NCI-H128 (cell line): ENCODE data around the gene WAS.
"Not testable (repeated sequence)": the region's sequence is repeated elsewhere in the genome, so short reads cannot be mapped to it uniquely, and the experiment has no call there.

ENCODE experiments used
- DNase-seq: peaks from one replicate; lab custom pipeline; 2025; ENCODE audit not compliant: unreplicated experiment; lab: John Stamatoyannopoulos, UW

Gene WAS

DNA sequence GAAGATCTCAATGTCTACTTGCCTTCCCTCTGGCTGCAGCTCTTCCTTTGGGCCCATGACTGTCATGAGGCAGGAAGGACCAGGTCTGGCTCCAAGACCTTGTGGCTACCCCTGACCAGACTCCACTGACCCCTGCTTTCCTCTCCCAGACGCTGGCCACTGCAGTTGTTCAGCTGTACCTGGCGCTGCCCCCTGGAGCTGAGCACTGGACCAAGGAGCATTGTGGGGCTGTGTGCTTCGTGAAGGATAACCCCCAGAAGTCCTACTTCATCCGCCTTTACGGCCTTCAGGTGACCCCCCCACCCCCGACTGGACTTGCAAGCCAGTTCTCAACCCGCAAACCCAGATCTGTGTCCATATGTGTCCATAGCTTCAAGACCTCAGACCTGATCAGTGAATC is 535 bp downstream of the WAS start:
- DNase-seq: no peak

- DNase-seq: no peak
Measured at GRCh38 chrX:48685416-48685815, 1.8 kb downstream of the WAS start.

- no peak for DNase-seq
Measured at GRCh38 chrX:48688531-48689150, 5.0 kb downstream of the WAS start.

DNA sequence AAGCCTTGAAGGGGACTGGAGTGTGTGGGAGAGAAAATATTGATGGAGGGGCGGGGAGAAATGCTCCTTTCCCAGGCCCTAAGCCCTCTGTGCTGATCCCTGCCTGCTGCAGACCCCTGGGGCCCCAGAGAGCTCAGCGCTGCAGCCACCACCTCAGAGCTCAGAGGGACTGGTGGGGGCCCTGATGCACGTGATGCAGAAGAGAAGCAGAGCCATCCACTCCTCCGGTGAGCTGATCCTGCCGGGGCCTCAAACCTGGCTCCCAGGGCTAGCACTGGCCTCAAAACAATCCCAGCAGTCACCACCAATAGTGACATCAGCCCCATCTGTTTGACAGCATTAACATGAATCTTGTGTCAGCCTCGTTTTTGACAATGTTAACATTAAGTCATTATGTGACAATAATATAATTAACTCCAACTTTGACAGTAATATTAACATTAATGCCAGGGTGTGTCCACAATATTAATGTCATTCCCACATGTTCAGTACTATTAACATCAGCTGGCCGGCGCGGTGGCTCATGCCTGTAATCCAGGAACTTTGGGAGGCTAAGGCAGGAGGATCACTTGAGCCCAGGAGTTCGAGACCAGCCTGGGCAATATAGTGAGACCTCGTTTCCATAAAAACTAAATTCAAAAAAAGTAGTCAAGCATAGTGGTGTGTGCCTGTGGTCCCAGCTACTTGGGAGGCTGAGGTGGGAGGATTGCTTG is 5.8 kb downstream of the WAS start:
- DNase-seq: no peak

DNA sequence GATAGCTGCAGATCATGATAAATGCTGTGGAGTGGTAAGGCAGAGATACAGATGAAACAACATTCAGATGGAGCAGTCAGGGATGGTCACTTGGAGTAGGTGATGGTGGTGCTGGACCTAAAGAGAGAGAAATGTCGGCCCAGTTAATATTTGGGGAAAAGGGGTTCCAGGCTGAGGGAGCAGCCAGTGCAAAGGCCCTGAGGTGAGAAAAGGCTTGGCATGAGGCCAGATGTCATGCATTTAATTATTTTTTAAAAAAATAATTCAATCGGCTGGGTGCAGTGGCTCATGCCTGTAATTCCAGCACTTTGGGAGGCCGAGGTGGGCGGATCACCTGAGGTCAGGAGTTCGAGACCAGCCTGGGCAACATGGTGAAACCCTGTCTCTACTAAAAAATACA is 8.1 kb downstream of the WAS start:
- not testable (repeated sequence) for DNase-seq

DNA sequence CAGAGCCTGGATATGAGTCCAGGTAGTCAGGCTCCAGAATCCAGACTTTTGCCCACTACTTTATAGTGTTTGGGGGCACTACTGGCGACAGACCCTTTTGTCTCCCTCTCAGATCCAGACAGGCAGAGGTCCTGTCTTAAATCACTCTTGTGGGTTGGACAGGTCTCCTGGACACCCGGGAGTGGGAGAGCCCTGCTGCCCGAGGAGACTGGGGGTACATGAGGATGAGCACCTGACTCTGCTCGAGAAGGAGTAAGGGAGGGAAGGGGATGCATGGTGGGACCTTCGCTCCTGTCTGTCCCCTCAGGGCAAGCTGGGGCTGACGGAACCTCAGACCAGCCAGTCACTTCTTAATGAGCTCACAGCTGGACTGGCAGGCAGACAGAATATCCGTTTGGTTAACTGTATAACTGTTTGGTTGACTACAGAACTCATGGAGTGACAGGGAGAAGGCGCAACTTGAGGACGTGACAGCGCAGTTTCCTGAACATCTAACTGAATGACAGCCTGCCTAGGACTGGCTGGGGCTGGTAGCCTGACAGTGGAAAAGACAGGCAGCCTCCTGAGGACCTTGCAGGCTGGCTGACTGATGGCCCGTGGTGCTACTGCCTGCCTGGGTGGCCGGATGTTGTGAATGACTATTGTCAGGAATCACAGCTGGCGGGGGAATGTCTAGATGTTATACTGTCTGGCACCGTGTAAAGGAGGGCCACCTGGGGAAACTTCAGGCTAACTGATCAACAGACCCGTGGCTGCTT is 11.4 kb downstream of the WAS start:
- peak; percentile 4 for DNase-seq

DNA sequence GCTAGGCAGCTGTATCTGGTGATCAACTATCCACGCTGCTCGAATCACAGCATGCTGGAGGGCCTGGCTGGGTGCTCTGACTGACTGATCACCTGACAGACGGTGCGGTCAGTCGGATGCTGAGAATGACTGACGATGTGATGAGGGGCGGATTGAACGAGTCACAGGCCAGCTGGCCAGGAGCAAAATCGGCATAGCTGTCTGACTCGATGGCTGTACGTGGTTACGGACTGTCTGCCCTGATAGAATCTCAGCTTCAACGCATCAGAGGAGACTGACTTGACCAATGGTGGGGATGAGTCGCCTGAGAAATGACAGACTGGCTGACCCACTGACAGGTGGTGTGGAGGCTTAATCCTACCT is 11.9 kb downstream of the WAS start:
- no peak for DNase-seq

GRCh38 chrX:48695925-48696300 is 12.3 kb downstream of the WAS start:
- no peak for DNase-seq

- peak; percentile 66 for DNase-seq
Measured at GRCh38 chrX:48696301-48696908, 12.8 kb downstream of the WAS start, which contains the start of gene SUV39H1. Gene SUV39H1, plus strand, starts transcription at chrX:48696734. Its CDS starts 51 bp downstream, at chrX:48696785.

DNA sequence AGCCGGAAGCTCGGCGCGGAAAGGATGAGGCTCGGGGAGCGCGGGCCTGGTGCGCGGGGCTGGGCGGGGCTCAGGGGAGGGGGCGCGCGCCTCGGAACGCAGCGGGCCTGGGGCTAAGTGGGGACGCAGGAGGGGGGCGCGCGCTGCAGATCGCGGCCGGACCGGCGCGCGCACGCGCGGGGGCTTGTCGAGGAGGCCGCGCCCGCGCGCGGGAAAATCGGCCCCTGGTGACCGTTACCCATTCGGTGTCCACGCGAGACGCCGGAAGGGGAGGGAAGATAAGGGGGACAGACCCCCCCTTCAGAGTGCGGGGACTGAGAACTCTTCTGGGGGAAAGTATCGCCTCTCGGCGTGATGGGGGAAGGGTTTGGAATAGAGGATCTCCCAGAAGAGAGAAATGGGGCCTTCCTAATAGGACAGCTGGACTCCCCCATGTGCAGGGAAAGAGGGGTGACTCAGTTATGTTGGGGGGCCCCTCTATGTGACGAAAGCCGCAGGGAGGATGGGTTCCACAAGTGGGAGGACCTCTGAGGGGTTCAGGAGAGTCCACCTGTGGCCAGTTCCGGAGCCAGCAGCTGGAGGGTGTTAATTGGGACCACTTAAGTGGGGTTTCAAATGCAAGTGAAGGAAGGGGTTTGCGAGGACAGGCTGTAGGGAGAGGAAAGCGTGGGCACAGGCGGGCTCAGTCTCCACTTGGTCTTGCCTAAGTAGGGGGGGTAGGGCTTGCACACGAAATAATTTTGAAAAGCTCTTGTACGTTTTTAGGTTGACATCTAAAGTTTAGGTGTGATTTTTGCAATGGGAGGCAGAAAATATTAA is 13.5 kb downstream of the WAS start:
- DNase-seq: peak; percentile 11

GRCh38 chrX:48698306-48698705 is 14.7 kb downstream of the WAS start:
- DNase-seq: no peak

DNA sequence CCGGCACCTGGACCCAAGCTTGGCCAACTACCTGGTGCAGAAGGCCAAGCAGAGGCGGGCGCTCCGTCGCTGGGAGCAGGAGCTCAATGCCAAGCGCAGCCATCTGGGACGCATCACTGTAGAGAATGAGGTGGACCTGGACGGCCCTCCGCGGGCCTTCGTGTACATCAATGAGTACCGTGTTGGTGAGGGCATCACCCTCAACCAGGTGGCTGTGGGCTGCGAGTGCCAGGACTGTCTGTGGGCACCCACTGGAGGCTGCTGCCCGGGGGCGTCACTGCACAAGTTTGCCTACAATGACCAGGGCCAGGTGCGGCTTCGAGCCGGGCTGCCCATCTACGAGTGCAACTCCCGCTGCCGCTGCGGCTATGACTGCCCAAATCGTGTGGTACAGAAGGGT is 16.6 kb downstream of the WAS start:
- no peak for DNase-seq

DNA sequence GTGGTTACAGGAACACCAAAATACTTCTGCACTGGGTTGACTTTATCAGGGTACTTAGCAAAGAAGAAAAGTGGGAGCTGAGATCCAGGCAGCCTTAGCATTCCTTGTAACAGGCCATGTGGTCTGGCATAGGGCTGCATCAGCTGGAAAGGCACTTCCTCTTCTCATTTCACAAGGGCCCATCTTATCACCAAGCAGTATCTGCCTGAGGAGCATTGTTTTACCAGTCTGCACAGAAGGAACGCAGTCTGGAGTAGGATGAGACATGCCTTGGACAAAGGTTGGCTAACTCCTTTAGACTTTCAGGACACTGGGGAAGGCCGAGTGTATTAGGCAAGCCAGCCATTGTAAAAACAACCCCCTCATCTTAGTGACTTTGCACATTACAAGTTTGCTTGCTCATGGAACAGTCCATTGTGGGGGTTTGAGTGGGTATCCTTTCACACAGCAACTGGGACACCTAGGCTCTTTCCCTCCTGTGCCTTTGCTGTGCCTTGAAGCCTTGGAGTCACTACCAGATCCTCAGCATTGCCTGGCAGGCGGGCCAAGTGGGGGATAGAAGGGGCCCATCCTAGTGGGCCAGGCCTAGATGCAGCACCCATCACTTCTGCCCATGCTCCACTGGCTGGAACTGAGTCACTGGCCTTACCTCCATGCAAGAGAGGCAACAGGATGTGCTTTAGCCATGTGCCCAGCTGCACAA is 17.5 kb downstream of the WAS start:
- no peak for DNase-seq

- no peak for DNase-seq
Measured at GRCh38 chrX:48702032-48702431, 18.4 kb downstream of the WAS start.

GRCh38 chrX:48702716-48703115 is 19.1 kb downstream of the WAS start:
- DNase-seq: no peak

DNA sequence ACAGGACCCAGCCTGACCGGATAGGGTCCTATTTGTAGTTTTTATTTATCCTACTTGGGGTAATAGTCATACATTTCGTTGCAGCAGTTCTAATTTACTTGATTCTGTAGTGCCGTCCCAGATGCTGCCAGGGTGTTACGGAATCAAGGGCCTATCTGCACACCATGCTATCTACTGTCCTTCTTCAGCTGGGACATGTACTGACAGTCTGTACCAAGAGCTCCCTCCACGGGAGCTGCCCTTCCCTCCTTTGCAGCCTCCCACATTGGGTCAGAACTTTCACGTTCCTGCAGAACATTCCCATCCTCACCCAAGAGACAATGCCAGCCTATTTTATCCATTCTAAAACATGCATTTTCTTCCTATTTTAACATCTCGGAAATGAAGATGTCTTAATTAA is 19.6 kb downstream of the WAS start:
- DNase-seq: no peak

GRCh38 chrX:48703642-48704481 is 20.3 kb downstream of the WAS start:
- no peak for DNase-seq

- DNase-seq: no peak
Measured at GRCh38 chrX:48705871-48706270, 22.3 kb downstream of the WAS start.

- DNase-seq: no peak
Measured at GRCh38 chrX:48709522-48710112, 26.0 kb downstream of the WAS start.
